Right lobe of liver (tissue), 4 donors: Measurements from ENCODE around the gene MAP10.

Source experiments
- POLR2A ChIP-seq: fragments of 450-650 bp; IDR thresholded peaks from one replicate; pipeline ENCODE4 v1.6.1; 2017; ENCODE audit warnings: antibody characterized with exemption, mild to moderate bottlenecking
- TF ChIP-seq, protein P1 (sequence below), 4 donors: fragments of 200-600 bp in 3 of 4; fragments of 450-650 bp in 1 of 4; IDR thresholded peaks; one replicate each; pipeline versions ENCODE4 v1.5.1 to v1.8.0; 2016 to 2022; ENCODE audit warnings: antibody characterized with exemption in 4 of 4, mild to moderate bottlenecking in 2 of 4
- donor health status: DM: no; HTN: no; CAD: no.
- donor health status: DM: no; HTN: no; CAD: no.
- donor health status: DM: no; HTN: yes; CAD: no.

DNA sequence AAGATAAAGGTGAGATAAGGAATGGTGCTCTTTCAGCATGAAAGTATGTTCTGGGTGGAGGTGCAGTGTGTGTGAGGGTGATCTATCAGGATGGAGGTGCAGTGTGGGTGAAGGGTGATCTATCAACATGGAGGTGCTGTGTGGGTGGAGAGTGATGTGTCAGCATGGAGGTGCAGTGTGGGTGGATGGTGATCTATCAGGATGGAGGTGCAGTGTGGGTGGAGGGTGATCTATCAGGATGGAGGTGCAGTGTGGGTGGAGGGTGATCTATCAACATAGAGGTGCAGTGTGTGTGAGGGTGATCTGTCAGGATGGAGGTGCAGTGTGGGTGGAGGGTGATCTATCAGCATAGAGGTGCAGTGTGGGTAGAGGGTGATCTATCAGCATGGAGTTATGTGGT lies 12.3 kb upstream of the MAP10 start:
- TF ChIP-seq POLR2A = no peak
- TF ChIP-seq, protein P1, sequence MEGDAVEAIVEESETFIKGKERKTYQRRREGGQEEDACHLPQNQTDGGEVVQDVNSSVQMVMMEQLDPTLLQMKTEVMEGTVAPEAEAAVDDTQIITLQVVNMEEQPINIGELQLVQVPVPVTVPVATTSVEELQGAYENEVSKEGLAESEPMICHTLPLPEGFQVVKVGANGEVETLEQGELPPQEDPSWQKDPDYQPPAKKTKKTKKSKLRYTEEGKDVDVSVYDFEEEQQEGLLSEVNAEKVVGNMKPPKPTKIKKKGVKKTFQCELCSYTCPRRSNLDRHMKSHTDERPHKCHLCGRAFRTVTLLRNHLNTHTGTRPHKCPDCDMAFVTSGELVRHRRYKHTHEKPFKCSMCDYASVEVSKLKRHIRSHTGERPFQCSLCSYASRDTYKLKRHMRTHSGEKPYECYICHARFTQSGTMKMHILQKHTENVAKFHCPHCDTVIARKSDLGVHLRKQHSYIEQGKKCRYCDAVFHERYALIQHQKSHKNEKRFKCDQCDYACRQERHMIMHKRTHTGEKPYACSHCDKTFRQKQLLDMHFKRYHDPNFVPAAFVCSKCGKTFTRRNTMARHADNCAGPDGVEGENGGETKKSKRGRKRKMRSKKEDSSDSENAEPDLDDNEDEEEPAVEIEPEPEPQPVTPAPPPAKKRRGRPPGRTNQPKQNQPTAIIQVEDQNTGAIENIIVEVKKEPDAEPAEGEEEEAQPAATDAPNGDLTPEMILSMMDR (IDR thresholded peaks at IDR 0.05) = no peak
